Panc1 (cell line): ENCODE data around the gene PABPN1L. TPM values are rescaled to one million over a fixed set of nuclear protein-coding genes. Genes with fewer than 3 reads are reported as not detected.
A peak's percentile ranks its signal among the peaks of the same experiment; 100 is the strongest.

Experiments used
- ATAC-seq: fragments of 200-7000 bp; cut with Tn5 transposase; 2 replicates; pipeline ENCODE4 v1.9.1; 2020; ENCODE audit warnings: mild to moderate bottlenecking, moderate library complexity
- BruUV-seq: library from RNA; stranded (reverse); fragments of 400-500 nt; replicated peaks from 2 replicates; lab custom pipeline; 2021; lab: Mats Ljungman, UMichigan
- CTCF ChIA-PET: fragments of 300-600 bp; sonication (Branson Sonifier 250); formaldehyde crosslinking; loops from one replicate; lab custom pipeline; 2022; ENCODE audit warnings: antibody characterized with exemption; lab: Charles Lee
- POLR2A ChIA-PET: fragments of 300-600 bp; sonication (Branson Sonifier 250); formaldehyde crosslinking; loops from one replicate; lab custom pipeline; 2022; ENCODE audit warnings: antibody characterized with exemption; lab: Charles Lee
- DNase-seq: peaks from one replicate; pipeline ENCODE4 v3.0.0-alpha.2; 2010; ENCODE audit warnings: low read depth, low spot score
- H3K27ac ChIP-seq: 2 replicates; pipeline ENCODE4 v1.5.1; 2011; ENCODE audit warnings: mild to moderate bottlenecking, low read length, inconsistent platforms
- H3K27me3 ChIP-seq: fragments of 200-500 bp; sonication (Bioruptor generic); 2 replicates; pipeline ENCODE4 v1.6.0; 2014; ENCODE audit warnings: low read length, inconsistent platforms; ENCODE audit not compliant: control insufficient read depth, insufficient read depth
- H3K36me3 ChIP-seq: fragments of 200-500 bp; sonication (Bioruptor generic); 2 replicates; pipeline ENCODE4 v1.5.1; 2014; ENCODE audit warnings: inconsistent platforms, mild to moderate bottlenecking, low read length, moderate library complexity; ENCODE audit not compliant: control insufficient read depth, insufficient read depth
- H3K4me1 ChIP-seq: 2 replicates; pipeline ENCODE4 v1.5.1; 2011; ENCODE audit warnings: inconsistent platforms, mild to moderate bottlenecking, low read length, moderate library complexity; ENCODE audit not compliant: control insufficient read depth, insufficient read depth
- H3K4me3 ChIP-seq, 2 experiments: 2 replicates each; pipeline ENCODE4 v1.5.1; 2011 to 2012; ENCODE audit warnings: low read depth in 2 of 2, low read length in 2 of 2, mild to moderate bottlenecking in 2 of 2, inconsistent platforms in 1 of 2, moderate library complexity in 1 of 2
- H3K9me3 ChIP-seq: fragments of 200-500 bp; sonication (Bioruptor generic); 2 replicates; pipeline ENCODE4 v1.5.1; 2014; ENCODE audit warnings: low read depth, mild to moderate bottlenecking, inconsistent platforms, low read length, moderate library complexity; ENCODE audit not compliant: control insufficient read depth, insufficient read depth
- CTCF ChIP-seq: fragments of 450-650 bp; IDR thresholded peaks from 2 replicates; pipeline ENCODE4 v1.5.1; 2017; ENCODE audit warnings: mild to moderate bottlenecking
- POLR2AphosphoS5 ChIP-seq: IDR thresholded peaks from 2 replicates; pipeline ENCODE4 v1.6.1; 2012; ENCODE audit warnings: mild to moderate bottlenecking, low read depth, low read length, moderate library complexity
- SIN3A ChIP-seq: IDR thresholded peaks from 2 replicates; pipeline ENCODE4 v1.6.1; 2012; ENCODE audit warnings: low read depth, mild to moderate bottlenecking, low read length, moderate library complexity, borderline replicate concordance; ENCODE audit not compliant: insufficient read depth
- TCF7L2 ChIP-seq: IDR thresholded peaks from 2 replicates; pipeline ENCODE4 v1.6.1; 2011; ENCODE audit warnings: mild to moderate bottlenecking, low read depth, low read length, inconsistent platforms
- in situ Hi-C: cut with HindIII; loops from 2 replicates; pipeline ENCODE4 v1.10.0; 2016; ENCODE audit warnings: low sequenced_read_pairs, low pct_unique_long_range_greater_than_20kb
- intact Hi-C: fragments of 100-400 bp; cut with micrococcal nuclease; formaldehyde crosslinking; loops from one replicate; pipeline ENCODE4 v1.10.0; 2022; ENCODE audit not compliant: unreplicated experiment
- total RNA-seq: library from RNA; stranded (reverse); gene quantifications from one replicate; pipeline ENCODE4 v1.2.1, GENCODE V29; 2021; ENCODE audit not compliant: unreplicated experiment
- TF ChIP-seq, protein P1 (sequence below), 2 experiments: IDR thresholded peaks; 2 replicates each; pipeline ENCODE4 v1.6.1; 2011 to 2012; ENCODE audit warnings: low read depth in 2 of 2, control low read depth in 1 of 2, low read length in 1 of 2, mild to moderate bottlenecking in 1 of 2, moderate library complexity in 1 of 2; ENCODE audit not compliant: insufficient read depth in 1 of 2

Gene PABPN1L
- total RNA-seq, 1 experiment from 2014 or later = not detected

DNA sequence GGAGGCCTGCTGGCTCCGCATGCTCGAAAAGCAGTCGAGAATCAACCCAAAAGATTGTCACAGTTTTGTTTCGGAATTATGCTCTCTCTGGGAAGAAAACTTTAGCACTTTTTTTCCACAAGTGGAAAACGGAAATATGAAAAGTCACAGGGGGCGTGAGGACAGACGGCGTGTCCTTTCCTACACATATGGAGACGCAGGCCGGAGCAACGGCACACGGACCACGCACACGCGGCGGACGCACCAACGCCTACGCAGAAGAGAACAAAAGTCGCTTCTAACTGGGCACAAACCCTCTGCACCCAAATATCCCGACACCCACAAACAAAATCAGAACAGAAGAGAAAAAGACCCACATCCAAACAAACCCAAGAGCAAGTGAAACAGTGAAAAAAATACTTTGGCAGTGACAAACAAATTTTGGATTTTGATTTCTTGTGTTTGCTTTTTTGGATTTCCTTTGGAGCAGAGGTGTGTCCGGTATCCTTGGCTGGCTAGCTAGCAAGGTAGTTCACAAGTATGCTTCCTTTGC is 9.3 kb upstream of the PABPN1L start:
- no peak for DNase-seq
- intact Hi-C loops = no loop called here
- Histone ChIP-seq H3K36me3 (no peaks in the 10 kb centered on the region), H3K27me3 (no peaks in the 10 kb centered on the region), H3K4me1 (no peaks in the 10 kb centered on the region), H3K27ac (no peak overlapping the region), H3K9me3 (no peaks in the 10 kb centered on the region), H3K4me3 (no peak overlapping the region)
- no peak for ATAC-seq
- BruUV-seq = TSS peak; percentile 86
- ChIA-PET POLR2A (no interaction called here), CTCF (no interaction called here)
- in situ Hi-C loops = no loop called here
- no peak for TF ChIP-seq POLR2AphosphoS5
- TF ChIP-seq CTCF = no peak
- no peak for TF ChIP-seq TCF7L2

DNA sequence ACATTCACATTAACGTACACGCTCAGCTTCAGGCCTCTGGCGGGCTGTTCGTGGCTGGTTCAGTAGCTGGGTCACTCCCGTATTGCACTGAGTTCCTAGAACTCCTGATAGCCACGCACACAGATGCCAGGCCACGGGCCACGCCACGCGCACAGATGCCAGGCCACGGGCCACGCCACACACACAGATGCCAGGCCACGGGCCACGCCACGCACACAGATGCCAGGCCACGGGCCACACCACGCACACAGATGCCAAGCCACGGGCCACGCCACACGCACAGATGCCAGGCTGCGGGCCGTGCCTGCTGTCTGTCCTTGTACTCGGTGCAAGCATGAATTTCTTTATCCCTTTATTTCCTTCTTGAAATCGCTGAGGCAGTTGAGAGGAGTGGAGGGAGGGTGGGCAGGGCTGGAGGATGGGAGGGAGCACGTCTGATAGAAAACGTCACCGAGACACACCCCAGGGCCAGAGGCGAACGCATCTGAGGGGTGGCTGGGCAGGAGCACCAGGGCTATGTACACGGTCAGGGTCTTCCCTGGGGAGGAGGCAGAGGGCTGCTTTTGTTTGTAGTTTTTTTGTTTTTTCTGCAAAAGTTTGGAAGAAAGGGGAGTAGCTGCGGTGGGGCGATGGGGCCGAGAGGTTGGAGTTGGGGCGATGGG is 8.6 kb upstream of the PABPN1L start:
- ChIA-PET POLR2A (no interaction called here), CTCF (no interaction called here)
- BruUV-seq = no TSS peak
- Histone ChIP-seq H3K27me3 (no peaks in the 10 kb centered on the region), H3K9me3 (no peaks in the 10 kb centered on the region), H3K4me1 (no peaks in the 10 kb centered on the region), H3K36me3 (no peaks in the 10 kb centered on the region), H3K27ac (no peak overlapping the region), H3K4me3 (no peak overlapping the region)
- in situ Hi-C loops (no loop called here), intact Hi-C loops (no loop called here)
- TF ChIP-seq TCF7L2 (no peak), SIN3A (no peak), CTCF (no peak), POLR2AphosphoS5 (no peak)
- TF ChIP-seq, protein P1, sequence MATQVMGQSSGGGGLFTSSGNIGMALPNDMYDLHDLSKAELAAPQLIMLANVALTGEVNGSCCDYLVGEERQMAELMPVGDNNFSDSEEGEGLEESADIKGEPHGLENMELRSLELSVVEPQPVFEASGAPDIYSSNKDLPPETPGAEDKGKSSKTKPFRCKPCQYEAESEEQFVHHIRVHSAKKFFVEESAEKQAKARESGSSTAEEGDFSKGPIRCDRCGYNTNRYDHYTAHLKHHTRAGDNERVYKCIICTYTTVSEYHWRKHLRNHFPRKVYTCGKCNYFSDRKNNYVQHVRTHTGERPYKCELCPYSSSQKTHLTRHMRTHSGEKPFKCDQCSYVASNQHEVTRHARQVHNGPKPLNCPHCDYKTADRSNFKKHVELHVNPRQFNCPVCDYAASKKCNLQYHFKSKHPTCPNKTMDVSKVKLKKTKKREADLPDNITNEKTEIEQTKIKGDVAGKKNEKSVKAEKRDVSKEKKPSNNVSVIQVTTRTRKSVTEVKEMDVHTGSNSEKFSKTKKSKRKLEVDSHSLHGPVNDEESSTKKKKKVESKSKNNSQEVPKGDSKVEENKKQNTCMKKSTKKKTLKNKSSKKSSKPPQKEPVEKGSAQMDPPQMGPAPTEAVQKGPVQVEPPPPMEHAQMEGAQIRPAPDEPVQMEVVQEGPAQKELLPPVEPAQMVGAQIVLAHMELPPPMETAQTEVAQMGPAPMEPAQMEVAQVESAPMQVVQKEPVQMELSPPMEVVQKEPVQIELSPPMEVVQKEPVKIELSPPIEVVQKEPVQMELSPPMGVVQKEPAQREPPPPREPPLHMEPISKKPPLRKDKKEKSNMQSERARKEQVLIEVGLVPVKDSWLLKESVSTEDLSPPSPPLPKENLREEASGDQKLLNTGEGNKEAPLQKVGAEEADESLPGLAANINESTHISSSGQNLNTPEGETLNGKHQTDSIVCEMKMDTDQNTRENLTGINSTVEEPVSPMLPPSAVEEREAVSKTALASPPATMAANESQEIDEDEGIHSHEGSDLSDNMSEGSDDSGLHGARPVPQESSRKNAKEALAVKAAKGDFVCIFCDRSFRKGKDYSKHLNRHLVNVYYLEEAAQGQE (IDR thresholded peaks at IDR 0.05; ENCODE audit: insufficient read depth in 1 of 2, low read depth in 2 of 2, low read length in 1 of 2) = no peak
- DNase-seq (no peak), ATAC-seq (no peak)
